B cell (primary cell): ENCODE measurements around the gene KBTBD13.

Experiments
- EZH2 ChIP-seq: IDR thresholded peaks from 2 replicates; pipeline ENCODE4 v1.6.1; 2012; ENCODE audit warnings: borderline replicate concordance, low read depth, mild to moderate bottlenecking, moderate library complexity, low read length; ENCODE audit not compliant: insufficient read depth, poor library complexity, severe bottlenecking
- TF ChIP-seq, protein P1 (sequence below): fragments of 200-600 bp; IDR thresholded peaks from one replicate; pipeline ENCODE4 v1.8.0; 2022; ENCODE audit warnings: antibody characterized with exemption, mild to moderate bottlenecking

DNA sequence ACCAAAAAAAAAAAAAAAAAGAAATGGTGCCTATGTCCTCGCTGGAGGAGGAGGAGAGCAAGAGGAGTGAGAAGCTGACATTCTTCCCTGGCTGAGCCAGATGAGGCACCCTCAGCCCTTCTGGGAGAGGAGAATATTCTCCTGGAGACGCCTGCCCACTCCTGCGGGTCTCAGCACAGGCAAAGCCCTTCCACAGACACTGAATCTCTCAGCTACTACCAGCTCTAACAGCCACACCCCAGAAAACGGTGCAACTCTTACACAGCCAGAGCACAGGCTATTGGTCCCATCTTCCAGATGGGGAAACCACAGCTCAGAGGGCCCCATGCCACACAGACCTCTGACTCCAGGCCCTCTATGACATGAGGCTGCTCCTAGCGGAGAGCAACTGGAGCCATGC, 14.5 kb upstream of the KBTBD13 start:
- TF ChIP-seq, protein P1, sequence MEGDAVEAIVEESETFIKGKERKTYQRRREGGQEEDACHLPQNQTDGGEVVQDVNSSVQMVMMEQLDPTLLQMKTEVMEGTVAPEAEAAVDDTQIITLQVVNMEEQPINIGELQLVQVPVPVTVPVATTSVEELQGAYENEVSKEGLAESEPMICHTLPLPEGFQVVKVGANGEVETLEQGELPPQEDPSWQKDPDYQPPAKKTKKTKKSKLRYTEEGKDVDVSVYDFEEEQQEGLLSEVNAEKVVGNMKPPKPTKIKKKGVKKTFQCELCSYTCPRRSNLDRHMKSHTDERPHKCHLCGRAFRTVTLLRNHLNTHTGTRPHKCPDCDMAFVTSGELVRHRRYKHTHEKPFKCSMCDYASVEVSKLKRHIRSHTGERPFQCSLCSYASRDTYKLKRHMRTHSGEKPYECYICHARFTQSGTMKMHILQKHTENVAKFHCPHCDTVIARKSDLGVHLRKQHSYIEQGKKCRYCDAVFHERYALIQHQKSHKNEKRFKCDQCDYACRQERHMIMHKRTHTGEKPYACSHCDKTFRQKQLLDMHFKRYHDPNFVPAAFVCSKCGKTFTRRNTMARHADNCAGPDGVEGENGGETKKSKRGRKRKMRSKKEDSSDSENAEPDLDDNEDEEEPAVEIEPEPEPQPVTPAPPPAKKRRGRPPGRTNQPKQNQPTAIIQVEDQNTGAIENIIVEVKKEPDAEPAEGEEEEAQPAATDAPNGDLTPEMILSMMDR: no peak
- no peak for TF ChIP-seq EZH2
